ENCODE results near the gene SUPT4H1.
A peak's percentile ranks its signal among the peaks of the same experiment; 100 is the strongest.

Gene SUPT4H1

DNA sequence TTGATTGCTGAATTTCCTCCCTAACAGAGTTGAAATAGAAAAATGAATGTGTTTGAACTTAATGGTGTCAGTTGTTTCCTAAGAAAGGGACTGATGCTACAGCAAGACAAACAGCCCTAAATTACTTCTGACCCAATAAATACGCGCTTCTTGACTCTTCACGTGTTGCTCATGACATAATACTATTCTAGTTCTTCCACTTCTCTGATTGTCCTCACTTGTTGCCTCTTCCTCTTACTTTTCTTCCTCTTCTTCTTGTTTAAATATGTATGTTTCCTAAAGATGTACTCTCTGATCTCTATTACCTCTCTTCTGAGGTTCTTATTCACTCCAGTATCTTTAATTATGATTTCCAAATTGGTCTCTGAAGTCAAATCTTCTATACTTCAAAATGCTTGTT, 32.9 kb upstream of the SUPT4H1 start:
- no peaks in the 10 kb centered on the region for H3K36me3 Mint-ChIP-seq
- no peak overlapping the region for H3K27ac Mint-ChIP-seq
- ATAC-seq (no peak), DNase-seq (ENCODE audit: low spot score in 2 of 2) (no peak)
- no peak overlapping the region for H3K4me3 Mint-ChIP-seq
- H3K9me3 Mint-ChIP-seq, result no peaks in the 10 kb centered on the region
- H3K4me1 Mint-ChIP-seq, result peaks cover 31% of the 10 kb centered on the region

DNA sequence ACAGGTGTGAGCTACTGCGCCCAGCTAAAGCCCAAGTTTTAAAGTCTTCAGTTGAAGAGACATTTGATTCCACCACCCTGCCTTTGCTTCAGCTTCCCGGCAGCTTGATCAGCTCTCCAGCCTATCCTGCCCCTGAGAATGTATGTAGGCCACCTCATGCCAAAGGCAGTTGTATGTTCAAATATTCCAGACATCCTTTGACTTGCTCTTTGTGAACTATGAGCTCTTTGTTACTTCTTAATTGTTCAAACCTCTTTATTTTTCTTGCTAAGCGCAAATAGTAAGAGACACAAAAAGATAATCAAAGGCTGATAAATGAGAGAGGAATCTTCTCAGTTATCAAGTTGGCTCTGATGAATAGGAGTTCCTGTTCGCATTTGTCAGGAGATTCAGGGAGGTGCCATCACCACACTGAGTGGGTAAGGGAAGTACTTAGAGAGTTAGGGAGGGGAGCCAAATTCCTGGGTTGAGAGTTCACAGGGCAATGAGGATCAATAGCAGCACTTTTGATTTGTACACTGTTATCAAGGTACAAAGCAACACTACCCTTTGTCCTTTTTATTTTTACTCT, 32.0 kb upstream of the SUPT4H1 start:
- DNase-seq (ENCODE audit: low spot score in 2 of 2) (no peak), ATAC-seq (no peak)
- H3K4me1 Mint-ChIP-seq, result peaks cover 31% of the 10 kb centered on the region
- no peak overlapping the region for H3K27ac Mint-ChIP-seq
- no peaks in the 10 kb centered on the region for H3K36me3 Mint-ChIP-seq
- no peaks in the 10 kb centered on the region for H3K9me3 Mint-ChIP-seq
- no peak overlapping the region for H3K4me3 Mint-ChIP-seq

DNA sequence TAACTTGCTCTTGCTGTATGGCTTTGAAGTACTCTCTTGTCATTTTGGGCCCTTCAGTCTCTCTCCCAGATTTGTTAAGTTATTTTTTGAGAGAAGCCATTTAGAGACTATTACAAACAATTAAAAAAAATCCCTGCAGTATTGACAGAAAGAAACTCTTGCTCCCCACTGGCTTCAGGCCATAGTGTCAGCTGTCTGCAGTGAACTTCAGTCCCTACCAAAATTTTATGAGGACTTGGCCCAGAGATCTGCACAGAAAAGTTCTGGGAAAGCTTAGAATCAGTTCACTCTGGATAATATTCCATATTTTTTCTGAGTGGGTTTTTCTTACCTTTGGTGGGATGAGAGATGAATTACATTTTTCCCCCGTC, 30.9 kb upstream of the SUPT4H1 start:
- peaks cover 24% of the 10 kb centered on the region for H3K4me1 Mint-ChIP-seq
- H3K27ac Mint-ChIP-seq, result peak overlapping the region; percentile 1
- no peaks in the 10 kb centered on the region for H3K9me3 Mint-ChIP-seq
- DNase-seq (ENCODE audit: low spot score in 2 of 2) (no peak), ATAC-seq (no peak)
- no peaks in the 10 kb centered on the region for H3K36me3 Mint-ChIP-seq
- no peak overlapping the region for H3K4me3 Mint-ChIP-seq

GRCh38 chr17:58382108-58382871, 30.3 kb upstream of the SUPT4H1 start:
- no peak overlapping the region for H3K4me3 Mint-ChIP-seq
- no peaks in the 10 kb centered on the region for H3K36me3 Mint-ChIP-seq
- peaks cover 20% of the 10 kb centered on the region for H3K4me1 Mint-ChIP-seq
- peak; percentile 80 for ATAC-seq
- peak overlapping the region; percentile 1 for H3K27ac Mint-ChIP-seq
- H3K9me3 Mint-ChIP-seq, result no peaks in the 10 kb centered on the region
- peak in 1 of 2 donors; percentile 53 for DNase-seq (ENCODE audit: low spot score in 2 of 2)

- Mint-ChIP-seq H3K27ac (peak overlapping the region; percentile 49), H3K4me1 (peaks cover 20% of the 10 kb centered on the region), H3K4me3 (no peak overlapping the region), H3K36me3 (no peaks in the 10 kb centered on the region), H3K9me3 (no peaks in the 10 kb centered on the region)
- no peak for ATAC-seq
- no peak for DNase-seq (ENCODE audit: low spot score in 2 of 2)
These were observed 29.4 kb upstream of the SUPT4H1 start for GRCh38 chr17:58381124-58382035.

DNA sequence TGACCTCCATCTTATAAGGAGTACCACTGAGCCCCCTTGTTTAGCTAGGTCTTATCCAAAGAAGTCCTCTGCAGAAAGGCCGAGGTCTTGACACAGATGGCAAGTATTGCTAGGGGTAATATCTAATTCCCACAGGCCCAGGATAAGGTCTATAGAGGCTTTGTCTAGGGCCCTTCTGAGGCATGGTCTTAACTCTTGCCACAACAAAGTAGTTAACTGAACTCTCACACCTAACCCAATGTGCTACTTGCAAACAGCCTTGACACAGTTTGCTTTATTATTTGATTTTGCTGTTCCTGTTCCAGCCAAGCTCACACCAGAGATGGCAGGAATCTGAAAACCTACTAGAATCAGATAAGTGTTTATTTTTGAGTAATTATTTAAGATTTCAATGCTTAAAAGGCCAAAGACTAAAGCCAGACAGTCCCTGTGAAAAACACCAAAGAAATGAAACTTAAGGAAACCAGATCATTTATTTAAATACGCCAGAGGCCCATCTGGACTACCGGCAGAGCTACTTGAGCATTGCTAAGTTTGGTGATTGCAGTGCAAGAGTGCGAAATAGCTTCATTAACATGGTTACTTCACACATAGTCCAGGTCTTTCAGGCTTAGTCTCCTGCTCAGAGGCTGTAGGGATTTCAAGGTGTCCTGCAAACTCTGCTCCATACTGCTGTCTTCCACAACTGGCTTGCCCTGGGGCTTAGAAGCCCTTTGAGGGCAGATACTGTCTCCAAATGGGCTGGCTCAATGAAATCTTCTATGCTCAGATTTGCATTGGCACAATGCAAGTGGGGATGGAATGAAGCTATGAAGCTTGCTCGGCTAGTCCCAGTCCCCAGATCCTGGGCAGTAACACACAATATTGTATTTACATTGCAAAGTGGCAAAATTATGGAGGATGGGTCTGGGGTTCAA, 28.5 kb upstream of the SUPT4H1 start:
- Mint-ChIP-seq H3K27ac (peak overlapping the region; percentile 49), H3K4me1 (peaks cover 20% of the 10 kb centered on the region)

GRCh38 chr17:58379511-58379824, 27.5 kb upstream of the SUPT4H1 start:
- Mint-ChIP-seq H3K36me3 (no peaks in the 10 kb centered on the region), H3K4me1 (peaks cover 20% of the 10 kb centered on the region), H3K9me3 (no peaks in the 10 kb centered on the region), H3K4me3 (no peak overlapping the region), H3K27ac (peak overlapping the region; percentile 15)
- no peak for ATAC-seq
- no peak for DNase-seq (ENCODE audit: low spot score in 2 of 2)

More for the DNA sequence above, 28.5 kb upstream of the SUPT4H1 start:
- no peaks in the 10 kb centered on the region for H3K36me3 Mint-ChIP-seq
- ATAC-seq (no peak), DNase-seq (ENCODE audit: low spot score in 2 of 2) (no peak)
- no peak overlapping the region for H3K4me3 Mint-ChIP-seq
- H3K9me3 Mint-ChIP-seq, result no peaks in the 10 kb centered on the region

DNA sequence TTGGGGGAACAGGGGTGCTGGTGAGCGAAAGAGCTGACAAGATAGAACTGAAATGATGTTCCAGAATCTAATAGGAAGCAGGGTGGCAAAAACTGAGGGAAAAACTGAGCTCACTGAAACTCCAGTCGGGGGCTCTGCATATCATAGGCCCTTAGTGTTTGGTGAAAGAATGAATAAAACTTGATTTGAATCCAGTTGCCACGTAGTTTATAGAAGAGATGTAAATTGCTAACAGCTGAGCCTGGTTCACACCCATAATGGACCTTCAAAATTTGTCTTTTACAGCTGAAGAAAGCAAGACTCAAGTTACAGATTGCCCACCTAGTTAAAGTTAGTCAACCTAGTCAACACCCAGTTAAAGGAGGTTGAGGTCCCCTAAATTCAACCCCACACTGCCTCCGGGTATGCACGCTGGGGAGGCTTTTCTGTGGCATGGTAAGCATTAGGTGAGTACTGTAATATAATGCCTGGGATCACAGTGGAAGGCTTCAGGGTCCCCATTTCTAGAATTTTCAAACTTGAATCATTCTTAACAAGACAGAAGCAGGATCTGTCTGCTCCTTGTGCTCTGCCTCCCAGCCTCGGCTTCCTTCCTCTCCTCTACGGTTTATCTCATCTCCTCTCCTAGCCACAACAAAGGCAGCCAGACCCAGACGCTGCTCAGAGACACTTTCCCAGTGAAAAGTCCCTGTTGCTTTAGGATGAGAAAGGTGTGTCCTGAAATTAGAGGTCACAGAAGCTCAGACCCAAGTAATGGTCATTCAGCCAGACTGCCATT, 26.9 kb upstream of the SUPT4H1 start:
- DNase-seq (ENCODE audit: low spot score in 2 of 2), result no peak
- Mint-ChIP-seq H3K9me3 (no peaks in the 10 kb centered on the region), H3K4me1 (peaks cover 20% of the 10 kb centered on the region), H3K27ac (peak overlapping the region; percentile 15), H3K4me3 (no peak overlapping the region), H3K36me3 (no peaks in the 10 kb centered on the region)
- ATAC-seq, result no peak

DNA sequence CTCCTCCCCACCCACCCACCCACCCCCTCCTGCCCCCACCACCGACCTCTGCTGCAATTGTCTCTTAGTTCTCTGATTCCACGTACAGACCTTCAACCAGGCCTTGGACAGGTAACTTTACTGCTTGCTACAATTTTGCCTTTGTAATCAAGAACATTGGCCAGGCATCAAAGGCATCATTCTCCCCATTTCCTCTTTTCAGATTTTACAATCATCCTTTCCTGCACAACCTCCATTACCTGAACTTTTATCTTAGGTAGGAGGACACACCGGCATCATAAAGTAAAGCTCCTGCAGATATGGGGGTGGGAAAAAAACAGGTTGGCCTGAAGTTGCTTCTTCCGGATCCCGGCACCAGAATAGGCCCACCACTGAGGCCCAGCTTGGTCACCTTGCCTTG, 25.7 kb upstream of the SUPT4H1 start:
- Mint-ChIP-seq H3K4me1 (peaks cover 18% of the 10 kb centered on the region), H3K36me3 (no peaks in the 10 kb centered on the region), H3K9me3 (no peaks in the 10 kb centered on the region), H3K4me3 (no peak overlapping the region), H3K27ac (no peak overlapping the region)
- ATAC-seq, result no peak
- DNase-seq (ENCODE audit: low spot score in 2 of 2), result no peak

DNA sequence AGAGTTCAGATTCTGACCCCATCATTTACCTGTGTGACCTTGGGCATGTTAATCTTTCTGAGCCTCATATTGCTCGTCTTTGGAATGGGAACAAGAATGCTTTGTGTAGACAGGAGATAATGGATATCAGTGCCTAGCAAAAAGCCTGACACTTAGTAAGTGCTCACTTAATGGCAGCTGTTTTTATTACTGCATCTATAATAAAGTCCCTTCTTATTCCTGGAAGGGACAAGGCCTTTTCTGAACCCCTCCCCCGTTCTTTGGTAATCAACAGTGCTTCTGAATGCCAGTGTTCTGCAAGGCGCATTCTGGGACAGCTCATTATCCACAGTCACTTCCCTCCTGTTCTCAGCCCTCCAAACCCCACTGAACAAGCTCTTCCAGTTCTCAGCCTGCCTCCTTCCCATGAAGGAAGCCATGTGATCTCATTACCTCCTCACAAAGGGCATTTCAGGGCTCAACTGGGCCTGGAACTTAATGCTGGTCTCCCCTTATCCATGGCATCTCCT, 25.1 kb upstream of the SUPT4H1 start:
- no peaks in the 10 kb centered on the region for H3K36me3 Mint-ChIP-seq
- no peak overlapping the region for H3K27ac Mint-ChIP-seq
- no peak overlapping the region for H3K4me3 Mint-ChIP-seq
- H3K9me3 Mint-ChIP-seq, result no peaks in the 10 kb centered on the region
- DNase-seq (ENCODE audit: low spot score in 2 of 2) (no peak), ATAC-seq (no peak)
- H3K4me1 Mint-ChIP-seq, result peaks cover 13% of the 10 kb centered on the region

DNA sequence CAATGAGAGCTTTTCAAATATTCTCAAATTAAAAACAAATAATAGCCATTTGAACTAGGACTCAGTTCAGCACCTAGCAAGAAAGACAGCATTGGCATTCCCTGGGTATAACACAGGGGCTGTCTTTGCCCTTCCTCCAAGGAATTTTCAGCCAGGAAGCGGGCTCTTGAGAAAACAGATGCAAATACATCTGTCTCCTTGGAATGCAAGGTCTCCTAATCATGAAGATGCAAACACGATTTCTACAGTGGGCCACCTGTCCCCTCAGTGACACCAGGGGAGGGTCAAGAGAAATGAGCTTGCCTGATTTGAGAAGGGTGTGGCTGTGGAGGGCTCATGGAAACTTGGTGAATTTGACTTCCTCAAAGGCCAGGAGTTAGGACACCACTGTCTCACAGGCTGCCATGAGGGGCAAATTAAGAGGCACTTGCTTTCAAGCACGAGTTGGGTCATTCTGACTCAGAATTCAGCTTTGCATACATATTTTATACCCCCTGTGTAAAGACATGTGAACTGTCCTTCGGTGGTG, 24.5 kb upstream of the SUPT4H1 start:
- H3K4me1 Mint-ChIP-seq, result peaks cover 8% of the 10 kb centered on the region
- H3K27ac Mint-ChIP-seq, result no peak overlapping the region
- DNase-seq (ENCODE audit: low spot score in 2 of 2) (no peak), ATAC-seq (no peak)
- no peak overlapping the region for H3K4me3 Mint-ChIP-seq
- no peaks in the 10 kb centered on the region for H3K9me3 Mint-ChIP-seq
- no peaks in the 10 kb centered on the region for H3K36me3 Mint-ChIP-seq

DNA sequence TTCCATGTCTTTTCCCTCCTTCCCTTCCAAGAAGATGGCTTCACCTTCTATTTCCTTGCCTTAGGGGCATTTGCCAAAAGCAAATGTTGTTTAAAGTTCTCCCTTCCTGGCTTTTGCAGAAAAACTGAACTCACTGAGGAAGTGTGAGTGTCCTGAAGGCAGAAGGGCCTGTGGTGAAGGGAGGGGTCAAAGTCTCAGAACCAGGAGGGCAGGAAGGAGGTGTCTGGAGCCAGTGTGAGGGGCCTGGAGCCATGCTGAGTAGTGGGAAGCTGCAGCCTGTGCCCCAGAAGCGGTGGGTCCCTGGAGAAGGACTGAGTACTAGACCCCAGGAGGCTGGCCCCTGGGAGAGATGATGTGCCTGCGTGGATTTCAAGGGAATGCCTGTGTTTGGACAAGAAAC, 23.8 kb upstream of the SUPT4H1 start:
- Mint-ChIP-seq H3K9me3 (no peaks in the 10 kb centered on the region), H3K36me3 (no peaks in the 10 kb centered on the region), H3K27ac (peak overlapping the region; percentile 1), H3K4me1 (peaks cover 10% of the 10 kb centered on the region), H3K4me3 (no peak overlapping the region)
- DNase-seq (ENCODE audit: low spot score in 2 of 2), result no peak
- ATAC-seq, result no peak

GRCh38 chr17:58375256-58375655, 23.3 kb upstream of the SUPT4H1 start:
- no peak overlapping the region for H3K4me3 Mint-ChIP-seq
- DNase-seq (ENCODE audit: low spot score in 2 of 2) (no peak), ATAC-seq (no peak)
- no peaks in the 10 kb centered on the region for H3K9me3 Mint-ChIP-seq
- H3K36me3 Mint-ChIP-seq, result no peaks in the 10 kb centered on the region
- H3K4me1 Mint-ChIP-seq, result peaks cover 13% of the 10 kb centered on the region
- peak overlapping the region; percentile 1 for H3K27ac Mint-ChIP-seq

- Mint-ChIP-seq H3K9me3 (no peaks in the 10 kb centered on the region), H3K4me1 (peaks cover 22% of the 10 kb centered on the region), H3K4me3 (no peak overlapping the region), H3K36me3 (no peaks in the 10 kb centered on the region), H3K27ac (no peak overlapping the region)
- DNase-seq (ENCODE audit: low spot score in 2 of 2), result no peak
- ATAC-seq, result no peak
These were observed 21.9 kb upstream of the SUPT4H1 start for GRCh38 chr17:58373923-58374322.

Measured in stimulated activated effector memory CD8-positive, alpha-beta T cell treated with anti-CD3 and anti-CD28 coated beads, Interleukin-12 subunit alpha, Interleukin-12 subunit beta, amount 100 ng/mL, for 72 hours (primary cell).